Stomach smooth muscle (tissue), 2 donors: Measurements from ENCODE around the gene ORC1.

Experiments
- H3K27ac ChIP-seq: one replicate; pipeline ENCODE4 v1.7.0; 2013; ENCODE audit warnings: mild to moderate bottlenecking, low read length, inconsistent platforms
- H3K27me3 ChIP-seq, 2 donors: one replicate each; pipeline ENCODE4 v1.7.0; 2013; ENCODE audit warnings: low read length in 2 of 2; ENCODE audit not compliant: insufficient read depth in 2 of 2, control insufficient read depth in 1 of 2
- H3K36me3 ChIP-seq, 2 donors: one replicate each; pipeline ENCODE4 v1.7.0; 2013; ENCODE audit warnings: low read length in 2 of 2; ENCODE audit not compliant: control insufficient read depth in 2 of 2, insufficient read depth in 2 of 2
- H3K4me1 ChIP-seq: one replicate; pipeline ENCODE4 v1.7.0; 2013; ENCODE audit warnings: low read length; ENCODE audit not compliant: control insufficient read depth, insufficient read depth
- H3K4me3 ChIP-seq, 2 donors: one replicate each; pipeline ENCODE4 v1.7.0; 2013; ENCODE audit warnings: low read length in 2 of 2
- H3K9ac ChIP-seq, 2 donors: one replicate each; pipeline ENCODE4 v1.7.0; 2013; ENCODE audit warnings: low read length in 2 of 2, mild to moderate bottlenecking in 1 of 2
- H3K9me3 ChIP-seq, 2 donors: one replicate each; pipeline ENCODE4 v1.7.0; 2013; ENCODE audit warnings: low read length in 2 of 2; ENCODE audit not compliant: control insufficient read depth in 2 of 2
- donor health status: healthy.
- donor health status: Pancreatic carcinoma.

The ORC1 gene

DNA sequence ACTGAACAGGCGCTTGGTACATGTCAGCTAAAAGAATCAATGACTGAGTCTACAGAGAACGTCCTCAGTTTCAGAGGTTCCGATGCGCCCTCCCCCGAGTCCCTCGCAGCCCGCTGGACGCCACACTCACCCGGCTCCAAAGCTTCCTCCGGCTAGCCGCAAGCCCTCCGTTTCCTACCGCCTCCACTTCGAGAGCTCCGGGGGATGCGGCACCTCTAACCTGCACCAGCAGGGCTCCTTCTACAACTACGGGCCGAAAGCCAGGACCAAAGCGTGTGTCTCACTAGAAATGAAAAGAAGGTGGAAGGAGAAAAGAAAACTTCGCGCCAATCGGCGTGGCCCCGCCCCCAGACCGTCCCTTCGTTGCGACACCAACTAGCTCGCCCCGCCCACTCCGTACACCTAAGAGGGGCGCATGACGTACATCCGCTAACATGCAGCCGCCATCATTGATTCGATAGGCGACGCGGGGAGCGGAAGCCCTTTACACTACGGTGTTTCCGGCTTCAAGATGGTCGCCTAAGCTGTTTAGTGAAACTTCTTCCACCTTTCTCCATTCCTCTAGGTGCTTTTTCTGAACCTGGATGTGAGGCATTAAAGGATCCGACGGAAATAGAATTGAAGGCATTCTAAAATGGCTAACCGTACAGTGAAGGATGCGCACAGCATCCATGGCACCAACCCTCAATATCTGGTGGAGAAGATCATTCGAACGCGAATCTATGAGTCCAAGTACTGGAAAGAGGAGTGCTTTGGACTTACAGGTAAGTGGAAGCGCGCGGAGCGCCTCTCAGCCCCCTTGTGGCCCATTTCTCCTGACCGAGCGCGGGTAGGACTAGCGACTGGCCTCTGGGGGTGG is at the start of gene ORC1, which contains the start of gene PRPF38A:
ORC1 (minus strand) TSS at position 308 of the 859 bp plus-strand sequence. CDS start 2,200 bp downstream, outside the sequence.
PRPF38A (plus strand) TSS at position 487 of the 859 bp plus-strand sequence; CDS start at position 635, 148 bp downstream.
- Histone ChIP-seq H3K36me3 (peaks cover 11 to 12% of the 10 kb centered on the region in 2 donors), H3K9ac (peak within 1 kb of the TSS; percentile 96 to 99), H3K27me3 (no peaks in the 10 kb centered on the region)

GRCh38 chr1:52444463-52444862 is 40.2 kb upstream of the ORC1 start:
- Histone ChIP-seq H3K9me3 (no peaks in the 10 kb centered on the region), H3K4me1 (no peaks in the 10 kb centered on the region), H3K36me3 (peaks cover 15% of the 10 kb centered on the region in 2 donors), H3K4me3 (no peak overlapping the region), H3K27ac (no peak overlapping the region), H3K9ac (no peak overlapping the region), H3K27me3 (no peaks in the 10 kb centered on the region)

More for the DNA sequence above, at the start of gene ORC1, which contains the start of gene PRPF38A:
- peak within 1 kb of the TSS; percentile 90 for H3K27ac ChIP-seq
- peak within 1 kb of the TSS; percentile 100 for H3K4me3 ChIP-seq
- no peaks in the 10 kb centered on the region for H3K9me3 ChIP-seq
- peaks cover 9% of the 10 kb centered on the region for H3K4me1 ChIP-seq

GRCh38 chr1:52439976-52440375 is 35.8 kb upstream of the ORC1 start:
- Histone ChIP-seq H3K9me3 (no peaks in the 10 kb centered on the region), H3K4me3 (no peak overlapping the region), H3K27ac (no peak overlapping the region), H3K36me3 (peaks cover 22 to 23% of the 10 kb centered on the region in 2 donors), H3K4me1 (no peaks in the 10 kb centered on the region), H3K9ac (no peak overlapping the region), H3K27me3 (no peaks in the 10 kb centered on the region)

- no peak overlapping the region for H3K4me3 ChIP-seq
- H3K36me3 ChIP-seq, result peaks cover 32% of the 10 kb centered on the region in 2 donors
- no peaks in the 10 kb centered on the region for H3K9me3 ChIP-seq
- no peaks in the 10 kb centered on the region for H3K27me3 ChIP-seq
- H3K4me1 ChIP-seq, result no peaks in the 10 kb centered on the region
- no peak overlapping the region for H3K27ac ChIP-seq
- H3K9ac ChIP-seq, result no peak overlapping the region
Observed at GRCh38 chr1:52436817-52437216, 32.6 kb upstream of the ORC1 start.

DNA sequence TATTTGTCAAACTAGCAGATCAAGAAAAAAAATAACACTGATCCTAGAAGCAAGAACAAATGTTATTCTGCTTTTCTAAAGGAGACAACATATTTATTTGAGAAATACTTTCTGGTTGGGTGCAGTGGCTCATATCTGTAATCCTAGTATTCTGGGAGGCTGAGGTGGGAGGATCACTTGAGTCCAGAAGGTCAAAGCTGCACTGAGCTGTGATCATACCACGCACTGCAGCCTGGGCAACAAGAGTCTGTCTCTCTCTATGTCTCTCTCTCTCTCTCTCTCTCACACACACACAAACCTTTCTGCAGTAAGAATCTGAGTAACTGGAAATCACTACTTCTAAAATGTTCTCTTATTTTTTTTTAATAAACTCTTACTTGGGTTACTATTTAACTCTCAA is 31.4 kb upstream of the ORC1 start:
- Histone ChIP-seq H3K9ac (no peak overlapping the region), H3K4me1 (no peaks in the 10 kb centered on the region), H3K4me3 (no peak overlapping the region), H3K9me3 (no peaks in the 10 kb centered on the region), H3K27me3 (no peaks in the 10 kb centered on the region), H3K27ac (no peak overlapping the region), H3K36me3 (peaks cover 34 to 39% of the 10 kb centered on the region in 2 donors)

DNA sequence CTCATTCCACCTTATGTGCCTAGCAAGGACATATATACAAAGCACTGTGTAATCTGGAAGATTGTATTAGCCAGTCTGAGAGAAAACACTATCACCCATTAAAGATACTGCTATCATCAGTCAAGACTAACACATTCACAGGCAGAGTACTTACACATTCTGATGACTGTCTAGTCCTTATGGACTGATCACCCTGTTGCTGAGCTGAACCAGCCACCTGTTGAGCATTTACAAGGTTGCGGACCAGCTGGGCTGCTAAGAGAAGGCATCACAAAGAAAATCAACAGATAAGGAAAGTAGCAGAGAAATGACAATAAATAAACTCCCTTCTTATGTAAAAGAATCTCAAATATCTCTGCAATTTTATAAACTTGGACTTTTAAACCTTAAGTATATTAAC is 31.0 kb upstream of the ORC1 start:
- H3K4me1 ChIP-seq, result no peaks in the 10 kb centered on the region
- no peak overlapping the region for H3K27ac ChIP-seq
- no peaks in the 10 kb centered on the region for H3K9me3 ChIP-seq
- H3K9ac ChIP-seq, result no peak overlapping the region
- no peaks in the 10 kb centered on the region for H3K27me3 ChIP-seq
- H3K36me3 ChIP-seq, result peaks cover 33 to 39% of the 10 kb centered on the region in 2 donors
- H3K4me3 ChIP-seq, result no peak overlapping the region

GRCh38 chr1:52432807-52433206 is 28.6 kb upstream of the ORC1 start:
- Histone ChIP-seq H3K9me3 (no peaks in the 10 kb centered on the region), H3K9ac (no peak overlapping the region), H3K27me3 (no peaks in the 10 kb centered on the region), H3K36me3 (peaks cover 31 to 32% of the 10 kb centered on the region in 2 donors), H3K27ac (no peak overlapping the region), H3K4me3 (no peak overlapping the region), H3K4me1 (no peaks in the 10 kb centered on the region)

DNA sequence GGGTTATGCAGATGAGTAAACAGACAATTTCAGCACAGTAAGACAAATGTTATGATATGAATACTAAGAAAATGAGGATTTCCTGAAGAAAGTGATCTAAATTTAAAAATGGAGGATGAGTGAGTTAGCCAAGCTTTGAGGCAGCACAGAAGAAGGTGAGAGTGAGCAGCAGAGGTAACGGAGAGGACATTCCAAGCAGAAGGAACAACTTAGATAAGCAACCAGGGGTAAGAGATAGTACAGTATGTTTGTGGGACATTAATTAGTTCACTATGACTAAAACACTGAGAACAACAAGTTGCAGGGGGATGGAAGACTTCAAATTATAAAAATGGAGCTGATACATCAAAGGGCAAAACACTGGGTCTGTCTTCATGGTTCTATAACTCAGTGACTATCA is 22.9 kb upstream of the ORC1 start:
- Histone ChIP-seq H3K9me3 (no peaks in the 10 kb centered on the region), H3K9ac (no peak overlapping the region), H3K36me3 (peaks cover 8 to 20% of the 10 kb centered on the region in 2 donors), H3K27ac (no peak overlapping the region), H3K4me3 (no peak overlapping the region), H3K27me3 (no peaks in the 10 kb centered on the region), H3K4me1 (no peaks in the 10 kb centered on the region)

DNA sequence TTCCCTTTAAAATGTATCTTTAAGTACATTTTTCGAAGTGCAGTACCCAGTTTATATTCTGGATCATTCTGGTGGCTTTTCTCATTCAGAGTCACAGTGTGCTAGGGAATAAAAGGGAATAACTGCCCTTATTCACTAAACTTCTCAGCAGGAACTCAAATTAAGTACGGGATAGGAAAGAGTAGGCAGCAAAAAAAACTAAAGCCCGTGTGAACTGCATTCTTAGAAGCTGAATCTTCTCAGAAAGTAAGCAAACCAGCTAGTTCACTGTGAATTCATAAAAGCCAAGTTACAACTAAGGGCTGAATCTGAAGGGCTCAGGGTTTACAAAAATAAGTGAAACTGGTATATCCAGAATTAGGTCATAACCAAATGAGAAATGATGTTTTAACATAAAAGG is 22.1 kb upstream of the ORC1 start:
- Histone ChIP-seq H3K27ac (no peak overlapping the region), H3K9ac (no peak overlapping the region), H3K27me3 (no peaks in the 10 kb centered on the region), H3K9me3 (no peaks in the 10 kb centered on the region), H3K36me3 (peaks cover 5 to 20% of the 10 kb centered on the region in 2 donors), H3K4me1 (no peaks in the 10 kb centered on the region), H3K4me3 (no peak overlapping the region)

GRCh38 chr1:52424813-52425212 is 20.6 kb upstream of the ORC1 start:
- Histone ChIP-seq H3K27ac (no peak overlapping the region), H3K9me3 (no peaks in the 10 kb centered on the region), H3K4me3 (no peak overlapping the region), H3K4me1 (no peaks in the 10 kb centered on the region), H3K27me3 (no peaks in the 10 kb centered on the region), H3K9ac (no peak overlapping the region), H3K36me3 (peaks cover 0 to 16% of the 10 kb centered on the region in 2 donors)

- Histone ChIP-seq H3K4me1 (no peaks in the 10 kb centered on the region), H3K9me3 (no peaks in the 10 kb centered on the region), H3K4me3 (no peak overlapping the region), H3K27me3 (no peaks in the 10 kb centered on the region), H3K27ac (no peak overlapping the region), H3K36me3 (peaks cover 0 to 16% of the 10 kb centered on the region in 2 donors), H3K9ac (no peak overlapping the region)
Observed at GRCh38 chr1:52424231-52424636, 20.0 kb upstream of the ORC1 start.
